ENCODE data around the gene GPR162. TPM values are rescaled to one million over a fixed set of nuclear protein-coding genes. Genes with fewer than 3 reads are reported as not detected.

The GPR162 gene
- total RNA-seq, 1 experiment from 2014 or later: not detected

- no peaks in the 10 kb centered on the region for H3K27me3 ChIP-seq (ENCODE audit: low read length)
- H3K4me3 ChIP-seq (ENCODE audit: low read length): no peak overlapping the region
- POLR2A ChIA-PET (ENCODE audit: unreplicated experiment): no interaction called here
- intact Hi-C loops (cut with micrococcal nuclease): no loop called here
- no peak overlapping the region for H3K4me2 ChIP-seq (ENCODE audit: low read length)
- no peaks in the 10 kb centered on the region for H3K9me2 ChIP-seq (replicated peaks; ENCODE audit: low read length)
- ATAC-seq (no peak), DNase-seq (no peak)
- CTCF ChIA-PET: no interaction called here
- no peaks in the 10 kb centered on the region for H3K36me3 ChIP-seq (ENCODE audit: low read depth, low read length)
- no peak overlapping the region for H3K9ac ChIP-seq (ENCODE audit: low read length)
- H3K4me1 ChIP-seq (ENCODE audit: insufficient read depth, low read length): no peaks in the 10 kb centered on the region
- no peak overlapping the region for H2AFZ ChIP-seq (ENCODE audit: low read length)
- no peaks in the 10 kb centered on the region for H3F3A ChIP-seq (ENCODE audit: low read length, unreplicated experiment)
- BruUV-seq (replicated peaks): no TSS peak
- H3K79me2 ChIP-seq (ENCODE audit: low read length): no peaks in the 10 kb centered on the region
- H4K20me1 ChIP-seq (ENCODE audit: low read length): no peaks in the 10 kb centered on the region
- no peak overlapping the region for H3K27ac ChIP-seq (ENCODE audit: low read length)
- TF ChIP-seq EZH2phosphoT487 (IDR thresholded peaks at IDR 0.05; ENCODE audit: borderline replicate concordance, low read length): no peak
- TF ChIP-seq CTCF (conservative IDR thresholded peaks at IDR 0.05; ENCODE audit: low read depth, low read length): no peak
- TF ChIP-seq EZH2 (IDR thresholded peaks at IDR 0.05; ENCODE audit: low read length, unreplicated experiment): no peak
- no peaks in the 10 kb centered on the region for H3K9me3 ChIP-seq (ENCODE audit: low read length)
These were observed 18.7 kb downstream of the GPR162 start for GRCh38 chr12:6840330-6840729.

- Histone ChIP-seq H3K27ac (ENCODE audit: low read length) (no peak within 1 kb of the TSS), H3K4me3 (ENCODE audit: low read length) (no peak within 1 kb of the TSS), H3K9me2 (replicated peaks; ENCODE audit: low read length) (no peaks in the 10 kb centered on the region), H2AFZ (ENCODE audit: low read length) (no peak within 1 kb of the TSS), H3K36me3 (ENCODE audit: low read depth, low read length) (no peaks in the 10 kb centered on the region), H3K4me2 (ENCODE audit: low read length) (no peak within 1 kb of the TSS), H3K9me3 (ENCODE audit: low read length) (no peaks in the 10 kb centered on the region), H3F3A (ENCODE audit: low read length, unreplicated experiment) (no peaks in the 10 kb centered on the region), H4K20me1 (ENCODE audit: low read length) (no peaks in the 10 kb centered on the region), H3K9ac (ENCODE audit: low read length) (no peak within 1 kb of the TSS), H3K79me2 (ENCODE audit: low read length) (no peaks in the 10 kb centered on the region), H3K27me3 (ENCODE audit: low read length) (no peaks in the 10 kb centered on the region), H3K4me1 (ENCODE audit: insufficient read depth, low read length) (no peaks in the 10 kb centered on the region)
- intact Hi-C loops (cut with micrococcal nuclease): no loop called here
- CTCF ChIA-PET: no interaction called here
- POLR2A ChIA-PET (ENCODE audit: unreplicated experiment): no interaction called here
- ATAC-seq (no peak), DNase-seq (no peak)
- no peak for TF ChIP-seq EZH2phosphoT487 (IDR thresholded peaks at IDR 0.05; ENCODE audit: borderline replicate concordance, low read length)
- no peak for TF ChIP-seq CTCF (conservative IDR thresholded peaks at IDR 0.05; ENCODE audit: low read depth, low read length)
- BruUV-seq (replicated peaks): no TSS peak
These were observed 19.3 kb downstream of the GPR162 start, which contains the start of gene GNB3 for GRCh38 chr12:6840761-6841515. GNB3 (plus strand) TSS chr12:6840925; CDS start chr12:6841288, 363 bp downstream.

GRCh38 chr12:6842075-6842474 is 20.5 kb downstream of the GPR162 start:
- intact Hi-C loops (cut with micrococcal nuclease): no loop called here
- Histone ChIP-seq H3K79me2 (ENCODE audit: low read length) (no peaks in the 10 kb centered on the region), H3K27me3 (ENCODE audit: low read length) (no peaks in the 10 kb centered on the region), H3K4me2 (ENCODE audit: low read length) (no peak overlapping the region), H3K36me3 (ENCODE audit: low read depth, low read length) (no peaks in the 10 kb centered on the region), H3K4me3 (ENCODE audit: low read length) (no peak overlapping the region), H4K20me1 (ENCODE audit: low read length) (no peaks in the 10 kb centered on the region), H3K9me2 (replicated peaks; ENCODE audit: low read length) (no peaks in the 10 kb centered on the region), H3F3A (ENCODE audit: low read length, unreplicated experiment) (no peaks in the 10 kb centered on the region), H3K27ac (ENCODE audit: low read length) (no peak overlapping the region), H3K9ac (ENCODE audit: low read length) (no peak overlapping the region), H3K4me1 (ENCODE audit: insufficient read depth, low read length) (no peaks in the 10 kb centered on the region), H3K9me3 (ENCODE audit: low read length) (no peaks in the 10 kb centered on the region), H2AFZ (ENCODE audit: low read length) (no peak overlapping the region)
- DNase-seq (no peak), ATAC-seq (no peak)
- no peak for TF ChIP-seq CTCF (conservative IDR thresholded peaks at IDR 0.05; ENCODE audit: low read depth, low read length)
- no peak for TF ChIP-seq EZH2 (IDR thresholded peaks at IDR 0.05; ENCODE audit: low read length, unreplicated experiment)
- TF ChIP-seq EZH2phosphoT487 (IDR thresholded peaks at IDR 0.05; ENCODE audit: borderline replicate concordance, low read length): no peak
- no TSS peak for BruUV-seq (replicated peaks)
- POLR2A ChIA-PET (ENCODE audit: unreplicated experiment): no interaction called here
- CTCF ChIA-PET: no interaction called here

Measured in PC-3 (cell line).